GM12864 (cell line): ENCODE measurements around the gene CDC6.

Experiments used
- DNase-seq: peaks from one replicate; pipeline ENCODE4 v3.0.0-alpha.2; 2011; ENCODE audit warnings: low read depth
- H3K4me3 ChIP-seq: 2 replicates; pipeline ENCODE4 v1.5.1; 2011; ENCODE audit warnings: mild to moderate bottlenecking, low read depth, low read length, control low read depth
- TF ChIP-seq, protein P1 (sequence below): IDR thresholded peaks from 2 replicates; pipeline ENCODE4 v1.5.1; 2011; ENCODE audit warnings: low read depth, mild to moderate bottlenecking, moderate library complexity, low read length, control low read depth, inconsistent platforms; ENCODE audit errors: missing control alignments

Gene CDC6

GRCh38 chr17:40248507-40248906, 39.2 kb upstream of the CDC6 start:
- TF ChIP-seq, protein P1, sequence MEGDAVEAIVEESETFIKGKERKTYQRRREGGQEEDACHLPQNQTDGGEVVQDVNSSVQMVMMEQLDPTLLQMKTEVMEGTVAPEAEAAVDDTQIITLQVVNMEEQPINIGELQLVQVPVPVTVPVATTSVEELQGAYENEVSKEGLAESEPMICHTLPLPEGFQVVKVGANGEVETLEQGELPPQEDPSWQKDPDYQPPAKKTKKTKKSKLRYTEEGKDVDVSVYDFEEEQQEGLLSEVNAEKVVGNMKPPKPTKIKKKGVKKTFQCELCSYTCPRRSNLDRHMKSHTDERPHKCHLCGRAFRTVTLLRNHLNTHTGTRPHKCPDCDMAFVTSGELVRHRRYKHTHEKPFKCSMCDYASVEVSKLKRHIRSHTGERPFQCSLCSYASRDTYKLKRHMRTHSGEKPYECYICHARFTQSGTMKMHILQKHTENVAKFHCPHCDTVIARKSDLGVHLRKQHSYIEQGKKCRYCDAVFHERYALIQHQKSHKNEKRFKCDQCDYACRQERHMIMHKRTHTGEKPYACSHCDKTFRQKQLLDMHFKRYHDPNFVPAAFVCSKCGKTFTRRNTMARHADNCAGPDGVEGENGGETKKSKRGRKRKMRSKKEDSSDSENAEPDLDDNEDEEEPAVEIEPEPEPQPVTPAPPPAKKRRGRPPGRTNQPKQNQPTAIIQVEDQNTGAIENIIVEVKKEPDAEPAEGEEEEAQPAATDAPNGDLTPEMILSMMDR, result no peak
- H3K4me3 ChIP-seq, result no peak overlapping the region
- no peak for DNase-seq

GRCh38 chr17:40251576-40251975, 36.1 kb upstream of the CDC6 start:
- DNase-seq, result no peak
- TF ChIP-seq, protein P1, result no peak
- no peak overlapping the region for H3K4me3 ChIP-seq

DNA sequence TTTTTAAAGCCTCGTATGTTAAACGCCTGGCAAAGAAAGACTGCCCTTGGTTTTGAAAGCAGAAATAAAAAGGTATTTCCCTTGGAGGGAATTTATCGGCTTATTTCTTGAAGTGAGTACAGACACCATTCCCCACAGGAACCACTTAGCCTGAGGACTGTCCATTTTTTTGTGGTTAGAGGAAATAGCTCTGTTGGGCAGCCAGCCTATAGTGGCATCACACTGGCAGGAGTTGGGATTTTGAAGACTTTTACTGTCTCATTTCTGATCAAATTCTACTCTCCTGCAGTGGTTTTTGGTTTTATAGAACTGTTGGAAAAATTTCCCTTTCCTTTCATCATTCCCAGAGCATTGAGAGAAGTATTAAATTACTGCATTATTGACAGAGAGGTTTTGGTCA, 34.1 kb upstream of the CDC6 start:
- DNase-seq, result no peak
- H3K4me3 ChIP-seq, result no peak overlapping the region
- TF ChIP-seq, protein P1, result no peak

DNA sequence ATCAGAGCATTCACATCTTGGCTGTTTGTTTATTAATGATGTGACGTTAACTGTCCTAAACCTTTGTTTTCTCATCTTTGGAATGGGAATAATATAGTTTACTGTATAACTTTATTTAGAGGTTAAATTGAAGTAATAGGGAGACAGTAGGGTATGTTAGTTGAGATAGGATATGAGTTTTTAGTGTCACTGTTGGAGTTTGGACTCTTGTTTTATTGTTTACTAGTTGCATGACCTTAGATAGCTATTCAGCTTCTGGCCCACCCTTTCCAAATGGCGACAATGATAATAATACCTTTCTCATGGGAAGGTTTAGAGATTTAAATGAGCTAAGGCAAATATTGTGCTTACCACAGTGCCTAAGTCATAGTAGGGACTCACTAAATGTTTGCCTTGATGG, 28.2 kb upstream of the CDC6 start:
- no peak for DNase-seq
- H3K4me3 ChIP-seq, result no peak overlapping the region
- TF ChIP-seq, protein P1, result no peak

- no peak for DNase-seq
- H3K4me3 ChIP-seq, result no peak overlapping the region
- TF ChIP-seq, protein P1, result no peak
These were observed 27.2 kb upstream of the CDC6 start for GRCh38 chr17:40260528-40260927.

DNA sequence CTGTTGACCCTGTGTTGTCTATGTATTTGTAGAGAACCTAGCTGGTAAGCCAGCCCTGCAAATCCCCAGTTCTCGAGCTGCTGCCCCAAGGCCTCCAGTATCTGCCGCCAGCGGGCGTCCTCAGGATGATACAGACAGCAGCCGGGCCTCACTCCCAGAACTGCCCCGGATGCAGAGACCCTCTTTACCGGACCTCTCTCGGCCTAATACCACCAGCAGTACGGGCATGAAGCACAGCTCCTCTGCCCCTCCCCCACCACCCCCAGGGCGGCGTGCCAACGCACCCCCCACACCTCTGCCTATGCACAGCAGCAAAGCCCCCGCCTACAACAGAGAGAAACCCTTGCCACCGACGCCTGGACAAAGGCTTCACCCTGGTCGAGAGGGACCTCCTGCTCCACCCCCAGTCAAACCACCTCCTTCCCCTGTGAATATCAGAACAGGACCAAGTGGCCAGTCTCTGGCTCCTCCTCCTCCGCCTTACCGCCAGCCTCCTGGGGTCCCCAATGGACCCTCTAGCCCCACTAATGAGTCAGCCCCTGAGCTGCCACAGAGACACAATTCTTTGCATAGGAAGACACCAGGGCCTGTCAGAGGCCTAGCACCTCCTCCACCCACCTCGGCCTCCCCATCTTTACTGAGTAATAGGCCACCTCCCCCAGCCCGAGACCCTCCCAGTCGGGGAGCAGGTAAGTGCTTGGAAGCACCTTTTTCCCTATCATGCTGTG, 23.1 kb upstream of the CDC6 start:
- DNase-seq, result no peak
- H3K4me3 ChIP-seq, result no peak overlapping the region
- TF ChIP-seq, protein P1, result no peak

- TF ChIP-seq, protein P1, result no peak
- H3K4me3 ChIP-seq, result no peak overlapping the region
- no peak for DNase-seq
These were observed 22.3 kb upstream of the CDC6 start for GRCh38 chr17:40265337-40265736.
